ENCODE results near the gene ZBTB26.
A peak's percentile ranks its signal among the peaks of the same experiment; 100 is the strongest.

The ZBTB26 gene

DNA sequence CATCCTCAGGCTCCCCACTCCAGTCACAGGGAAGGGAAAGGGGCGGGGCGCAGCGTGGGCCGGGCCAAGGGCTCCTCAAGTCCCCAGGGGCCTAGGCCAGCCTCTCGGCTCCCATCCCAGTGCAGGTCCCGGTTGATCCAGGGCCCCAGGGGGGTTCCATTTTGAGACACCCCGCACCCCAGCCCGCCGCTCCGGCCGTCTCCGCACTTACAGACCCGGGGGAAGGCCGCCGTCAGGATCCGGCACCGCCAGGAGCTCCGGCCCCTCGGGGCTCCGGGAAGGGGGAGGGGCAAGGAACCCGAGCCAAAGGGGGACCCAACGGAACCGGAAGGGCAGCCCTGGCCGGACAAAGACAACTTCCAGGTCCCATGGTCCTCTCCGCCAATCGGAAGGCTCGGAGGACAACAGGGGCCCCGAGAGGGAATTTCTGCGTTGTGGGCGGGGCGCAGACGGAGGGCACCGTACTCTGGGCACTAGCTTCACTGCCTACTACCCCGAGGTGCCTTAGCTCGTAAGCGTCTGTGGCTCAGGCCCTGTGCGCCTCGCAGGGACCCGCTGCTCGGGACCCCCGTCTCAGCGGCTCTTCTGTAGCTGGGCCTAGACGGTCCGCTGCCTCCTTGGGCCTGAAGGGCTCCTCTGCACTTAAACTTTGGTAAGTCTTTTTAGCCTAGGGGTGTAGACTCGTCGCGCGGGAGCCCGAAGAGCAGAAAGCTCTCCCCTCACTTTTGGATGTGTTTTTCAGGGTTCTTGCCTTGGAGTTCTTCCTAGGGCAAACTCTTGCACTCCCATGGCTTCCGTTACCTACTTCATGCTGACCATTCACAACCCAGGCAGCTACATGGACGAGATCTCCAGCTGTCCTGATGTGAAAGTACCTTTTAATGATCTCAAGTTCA, at the start of gene ZBTB26:
Gene ZBTB26, minus strand, starts transcription at position 287 of the 896 bp plus-strand sequence. CDS start 11,578 bp downstream, outside the sequence.
- H3K36me3 Mint-ChIP-seq (ENCODE audit: low read depth), result peaks cover 2% of the 10 kb centered on the region
- ATAC-seq (peak; percentile 99), DNase-seq (peak; percentile 92)
- peak within 1 kb of the TSS; percentile 93 for H3K27ac Mint-ChIP-seq
- H3K4me3 Mint-ChIP-seq, result no peak within 1 kb of the TSS
- peaks cover 14% of the 10 kb centered on the region for H3K4me1 Mint-ChIP-seq
- H3K9me3 Mint-ChIP-seq, result no peaks in the 10 kb centered on the region
- no peaks in the 10 kb centered on the region for H3K27me3 Mint-ChIP-seq

- peaks cover 7% of the 10 kb centered on the region for H3K36me3 Mint-ChIP-seq (ENCODE audit: low read depth)
- H3K9me3 Mint-ChIP-seq, result no peaks in the 10 kb centered on the region
- H3K4me1 Mint-ChIP-seq, result no peaks in the 10 kb centered on the region
- H3K27me3 Mint-ChIP-seq, result no peaks in the 10 kb centered on the region
- no peak overlapping the region for H3K4me3 Mint-ChIP-seq
- ATAC-seq (no peak), DNase-seq (no peak)
- no peak overlapping the region for H3K27ac Mint-ChIP-seq
Observed at GRCh38 chr9:122978601-122979000, 47.3 kb upstream of the ZBTB26 start.

DNA sequence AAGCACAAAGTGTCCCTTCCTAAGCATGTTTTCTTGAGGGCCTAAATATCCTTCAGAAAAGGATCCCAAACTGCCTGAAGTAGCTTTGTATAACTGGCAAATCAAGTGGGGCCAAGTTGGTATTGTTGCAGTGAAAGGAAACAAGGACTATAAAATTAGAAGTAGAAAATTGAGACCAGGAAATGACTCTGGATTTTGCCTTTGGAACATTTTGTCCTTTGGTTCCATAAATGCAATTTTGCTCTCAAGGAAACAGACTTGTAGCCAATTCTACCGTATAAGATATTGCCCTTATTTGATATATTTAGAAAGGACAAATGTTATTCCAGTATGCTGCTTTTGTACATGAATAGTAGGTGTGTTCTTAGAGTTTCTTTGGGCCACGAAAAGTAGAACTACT, 43.9 kb upstream of the ZBTB26 start:
- DNase-seq, result no peak
- H3K9me3 Mint-ChIP-seq, result no peaks in the 10 kb centered on the region
- H3K36me3 Mint-ChIP-seq (ENCODE audit: low read depth), result peaks cover 15% of the 10 kb centered on the region
- H3K27me3 Mint-ChIP-seq, result no peaks in the 10 kb centered on the region
- no peaks in the 10 kb centered on the region for H3K4me1 Mint-ChIP-seq
- ATAC-seq, result no peak
- H3K27ac Mint-ChIP-seq, result no peak overlapping the region
- H3K4me3 Mint-ChIP-seq, result no peak overlapping the region

DNA sequence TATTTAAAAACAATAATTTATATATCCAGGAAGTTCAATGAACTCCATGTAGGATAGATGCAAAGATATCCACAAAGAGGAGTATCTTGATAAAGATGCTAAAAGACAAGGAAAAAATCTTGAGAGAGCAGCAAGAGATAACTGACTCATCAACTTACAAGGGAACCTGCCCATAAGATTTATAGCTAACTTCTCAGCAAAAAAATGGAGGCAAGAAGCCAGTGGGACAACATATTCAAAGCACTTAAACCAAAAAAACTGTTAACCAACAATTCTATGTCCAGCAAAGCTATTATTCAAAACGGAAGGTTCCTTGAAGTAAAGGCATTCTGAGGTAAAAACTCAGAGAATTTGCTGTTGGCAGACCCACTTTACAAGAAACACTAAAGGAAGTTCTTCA, 29.8 kb upstream of the ZBTB26 start:
- no peak overlapping the region for H3K27ac Mint-ChIP-seq
- peaks cover 34% of the 10 kb centered on the region for H3K36me3 Mint-ChIP-seq (ENCODE audit: low read depth)
- ATAC-seq (no peak), DNase-seq (no peak)
- H3K9me3 Mint-ChIP-seq, result no peaks in the 10 kb centered on the region
- H3K4me1 Mint-ChIP-seq, result no peaks in the 10 kb centered on the region
- no peak overlapping the region for H3K4me3 Mint-ChIP-seq
- H3K27me3 Mint-ChIP-seq, result no peaks in the 10 kb centered on the region

GRCh38 chr9:122955961-122956360, 24.6 kb upstream of the ZBTB26 start:
- Mint-ChIP-seq H3K27me3 (no peaks in the 10 kb centered on the region), H3K4me1 (peaks cover 14% of the 10 kb centered on the region), H3K4me3 (no peak overlapping the region), H3K9me3 (no peaks in the 10 kb centered on the region), H3K27ac (no peak overlapping the region), H3K36me3 (ENCODE audit: low read depth) (peaks cover 26% of the 10 kb centered on the region)
- DNase-seq (no peak), ATAC-seq (no peak)

DNA sequence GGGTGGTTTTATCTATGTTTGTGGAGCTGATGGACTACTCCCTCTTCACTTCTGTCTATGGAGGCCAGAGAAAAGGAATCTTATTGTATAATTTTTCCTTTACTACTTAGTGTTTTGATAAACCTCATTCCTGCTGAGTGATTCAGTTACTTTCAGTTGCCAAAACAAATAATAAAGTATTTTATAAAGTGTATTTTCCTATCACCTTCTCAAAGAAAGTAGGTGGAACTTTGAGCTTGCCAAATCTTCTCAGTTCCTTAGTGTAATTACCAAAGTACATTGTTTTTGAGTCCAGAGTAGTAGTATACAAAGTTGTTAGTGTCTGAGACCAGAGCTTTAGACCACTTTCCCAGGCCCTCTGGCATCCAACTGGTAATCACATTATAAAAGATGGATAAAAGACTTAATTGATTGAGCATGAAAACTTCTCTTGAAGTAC, 23.0 kb upstream of the ZBTB26 start:
- Mint-ChIP-seq H3K27me3 (no peaks in the 10 kb centered on the region), H3K27ac (no peak overlapping the region), H3K36me3 (ENCODE audit: low read depth) (peaks cover 12% of the 10 kb centered on the region), H3K4me3 (no peak overlapping the region), H3K4me1 (peaks cover 25% of the 10 kb centered on the region), H3K9me3 (no peaks in the 10 kb centered on the region)
- no peak for ATAC-seq
- no peak for DNase-seq

DNA sequence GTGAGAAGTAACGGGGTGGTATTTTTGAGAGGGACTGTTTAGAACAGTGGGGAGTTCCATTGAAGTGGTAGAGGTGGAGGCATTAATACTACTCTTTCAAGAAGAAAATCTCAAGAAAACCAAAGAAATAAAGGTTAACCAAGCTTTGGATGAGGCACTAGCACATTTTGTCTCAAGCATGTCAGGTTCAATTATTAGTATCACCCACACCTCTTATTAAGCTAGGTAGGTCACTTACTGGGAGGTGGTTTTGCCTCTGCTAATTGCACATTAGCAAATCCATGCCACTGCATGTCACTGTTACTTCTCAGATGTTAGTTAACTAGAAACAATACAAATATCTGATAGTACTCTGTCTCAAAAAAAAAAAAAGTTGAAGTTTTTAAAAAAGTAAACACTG, 19.7 kb upstream of the ZBTB26 start:
- H3K4me1 Mint-ChIP-seq, result peaks cover 47% of the 10 kb centered on the region

DNA sequence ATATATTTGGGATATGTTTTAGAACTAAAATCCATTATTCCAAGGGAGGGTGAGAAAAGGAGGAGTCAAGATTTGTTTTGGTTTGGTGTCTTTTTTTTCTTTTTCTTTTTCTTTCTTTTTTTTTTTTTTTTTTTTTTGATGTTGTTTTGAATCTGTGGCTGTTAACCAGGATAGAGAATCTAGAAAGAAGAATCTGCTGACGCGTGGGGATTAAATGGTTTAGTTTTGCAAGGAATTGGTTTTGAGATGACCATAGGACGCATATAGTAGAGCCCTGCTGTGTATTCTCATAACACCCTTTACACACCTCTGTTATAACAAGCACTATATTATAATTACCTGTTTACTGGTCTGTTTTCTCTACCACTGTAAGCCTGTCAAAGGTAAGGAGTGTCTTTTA, 19.0 kb upstream of the ZBTB26 start:
- Mint-ChIP-seq H3K27me3 (no peaks in the 10 kb centered on the region), H3K4me1 (peaks cover 48% of the 10 kb centered on the region), H3K9me3 (no peaks in the 10 kb centered on the region), H3K36me3 (ENCODE audit: low read depth) (peaks cover 5% of the 10 kb centered on the region), H3K27ac (no peak overlapping the region), H3K4me3 (no peak overlapping the region)
- DNase-seq (no peak), ATAC-seq (no peak)

More for the DNA sequence above, 19.7 kb upstream of the ZBTB26 start:
- H3K36me3 Mint-ChIP-seq (ENCODE audit: low read depth), result peaks cover 5% of the 10 kb centered on the region
- no peak overlapping the region for H3K27ac Mint-ChIP-seq
- H3K27me3 Mint-ChIP-seq, result no peaks in the 10 kb centered on the region
- ATAC-seq (no peak), DNase-seq (no peak)
- H3K9me3 Mint-ChIP-seq, result no peaks in the 10 kb centered on the region
- H3K4me3 Mint-ChIP-seq, result no peak overlapping the region

DNA sequence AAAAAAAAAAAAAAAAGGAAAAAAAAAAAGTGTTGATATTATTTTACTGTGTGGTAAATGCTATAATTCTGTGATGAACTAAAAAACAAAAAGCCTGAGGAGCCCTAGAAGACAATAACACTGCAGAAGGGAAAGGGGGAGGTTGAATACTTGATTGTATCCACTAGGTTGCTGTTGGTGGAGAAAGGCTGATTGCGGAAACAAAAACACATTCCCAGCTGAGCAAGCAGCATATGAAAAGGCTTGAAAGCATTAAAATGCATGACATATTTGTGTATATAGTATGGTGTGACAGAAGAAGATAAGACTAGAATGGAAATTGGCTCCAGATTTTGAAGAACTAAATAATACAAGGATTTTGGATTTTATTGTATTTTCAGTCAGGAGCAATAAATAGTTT, 18.4 kb upstream of the ZBTB26 start:
- ATAC-seq, result no peak

GRCh38 chr9:122948313-122948712, 17.0 kb upstream of the ZBTB26 start:
- DNase-seq (no peak), ATAC-seq (peak; percentile 68)
- Mint-ChIP-seq H3K27ac (peak overlapping the region; percentile 64), H3K27me3 (no peaks in the 10 kb centered on the region), H3K9me3 (no peaks in the 10 kb centered on the region), H3K4me3 (peak overlapping the region; percentile 10), H3K4me1 (peaks cover 48% of the 10 kb centered on the region), H3K36me3 (ENCODE audit: low read depth) (peaks cover 5% of the 10 kb centered on the region)

More for the DNA sequence above, 18.4 kb upstream of the ZBTB26 start:
- no peak overlapping the region for H3K27ac Mint-ChIP-seq
- H3K27me3 Mint-ChIP-seq, result no peaks in the 10 kb centered on the region
- H3K36me3 Mint-ChIP-seq (ENCODE audit: low read depth), result peaks cover 5% of the 10 kb centered on the region
- no peak for DNase-seq
- H3K9me3 Mint-ChIP-seq, result no peaks in the 10 kb centered on the region
- H3K4me1 Mint-ChIP-seq, result peaks cover 52% of the 10 kb centered on the region
- H3K4me3 Mint-ChIP-seq, result no peak overlapping the region

GRCh38 chr9:122946461-122947005, 15.2 kb upstream of the ZBTB26 start:
- H3K27ac Mint-ChIP-seq, result no peak overlapping the region
- H3K4me3 Mint-ChIP-seq, result no peak overlapping the region
- peaks cover 60% of the 10 kb centered on the region for H3K4me1 Mint-ChIP-seq
- peaks cover 5% of the 10 kb centered on the region for H3K36me3 Mint-ChIP-seq (ENCODE audit: low read depth)
- DNase-seq, result no peak
- no peak for ATAC-seq
- no peaks in the 10 kb centered on the region for H3K27me3 Mint-ChIP-seq
- no peaks in the 10 kb centered on the region for H3K9me3 Mint-ChIP-seq

DNA sequence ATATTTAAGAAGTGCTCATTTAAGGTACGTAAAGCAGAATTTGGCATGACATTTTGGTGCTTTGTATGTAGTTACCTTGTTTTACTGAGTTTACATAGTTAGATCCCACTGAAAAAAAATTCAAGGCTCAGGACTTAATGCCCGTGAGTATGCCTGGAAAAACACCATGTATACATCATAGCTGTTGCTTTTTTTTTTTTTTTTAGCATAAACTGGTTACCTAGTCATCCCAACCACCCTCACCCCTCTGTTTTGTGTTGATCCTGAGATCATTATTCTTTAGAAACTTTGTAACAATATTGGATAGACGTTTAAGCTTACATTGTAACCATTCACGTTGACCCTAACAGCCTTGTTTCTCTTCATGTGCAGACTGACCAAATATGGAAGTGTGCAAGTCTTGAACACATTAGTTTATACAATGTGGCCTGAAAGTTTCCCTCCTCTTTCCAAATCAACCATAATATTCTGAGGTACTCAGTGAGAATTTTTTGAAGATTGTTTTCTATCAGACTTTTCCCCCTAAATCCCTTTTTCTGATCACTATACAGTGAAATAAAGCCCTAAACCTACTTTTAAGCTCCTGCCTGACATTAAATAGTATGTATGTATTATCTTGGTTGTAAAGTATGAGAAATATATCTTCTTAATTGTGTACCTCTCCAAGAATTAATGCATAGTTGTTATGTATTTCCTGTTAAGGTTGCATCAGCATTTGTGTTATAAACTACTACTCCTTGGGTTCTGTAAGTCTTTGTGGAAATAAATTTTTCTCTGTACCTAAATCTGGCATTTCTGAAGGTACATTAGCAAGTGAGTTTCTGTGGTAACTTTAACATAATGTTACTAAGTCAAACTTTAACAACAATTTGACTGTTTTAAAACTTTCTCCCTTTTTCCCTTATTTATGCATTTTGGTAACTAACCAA, 13.9 kb upstream of the ZBTB26 start:
- no peaks in the 10 kb centered on the region for H3K9me3 Mint-ChIP-seq
- H3K27me3 Mint-ChIP-seq, result no peaks in the 10 kb centered on the region
- no peak for DNase-seq
- no peak overlapping the region for H3K27ac Mint-ChIP-seq
- no peak overlapping the region for H3K4me3 Mint-ChIP-seq
- no peak for ATAC-seq
- H3K36me3 Mint-ChIP-seq (ENCODE audit: low read depth), result peaks cover 3% of the 10 kb centered on the region
- H3K4me1 Mint-ChIP-seq, result peaks cover 62% of the 10 kb centered on the region

DNA sequence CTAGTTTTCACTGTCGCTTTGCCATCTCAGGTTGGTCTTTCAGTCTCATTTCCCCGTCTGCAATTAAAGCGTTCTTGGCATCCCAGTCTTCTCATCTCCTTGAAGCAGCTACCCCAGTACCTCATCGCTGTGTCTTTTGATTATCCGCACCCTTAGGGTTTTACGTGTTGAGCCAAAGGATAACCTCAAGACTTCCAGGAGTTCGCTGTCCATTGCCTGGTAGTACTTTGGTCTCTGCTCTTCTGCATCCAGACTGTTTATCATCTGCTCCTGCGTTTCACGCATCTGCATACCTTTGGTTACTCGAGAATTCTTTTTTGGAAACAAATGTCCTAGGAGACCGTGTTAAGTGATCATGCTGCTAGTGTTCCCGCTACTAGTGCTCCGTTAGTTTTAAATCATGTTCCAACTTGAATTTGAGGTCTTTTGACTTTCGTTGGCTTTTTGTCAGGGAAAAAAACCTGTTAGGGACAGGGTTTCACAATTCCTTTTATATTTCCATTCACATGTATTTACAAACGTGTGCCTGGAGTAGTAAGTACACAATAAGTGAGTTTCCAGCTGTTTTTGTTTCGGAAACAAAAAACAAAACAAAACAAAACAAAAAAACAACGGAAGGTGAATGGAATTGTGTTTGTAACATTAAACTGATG, 10.4 kb upstream of the ZBTB26 start:
- no peak for ATAC-seq
- peaks cover 5% of the 10 kb centered on the region for H3K36me3 Mint-ChIP-seq (ENCODE audit: low read depth)
- no peaks in the 10 kb centered on the region for H3K9me3 Mint-ChIP-seq
- no peaks in the 10 kb centered on the region for H3K27me3 Mint-ChIP-seq
- no peak for DNase-seq
- H3K27ac Mint-ChIP-seq, result peak overlapping the region; percentile 87
- peak overlapping the region; percentile 91 for H3K4me3 Mint-ChIP-seq
- peaks cover 40% of the 10 kb centered on the region for H3K4me1 Mint-ChIP-seq
